Neural cell (in vitro differentiated cells): ENCODE data around the gene SOCS4. TPM values are rescaled to one million over a fixed set of nuclear protein-coding genes. Genes with fewer than 3 reads are reported as not detected.

Experiments used
- H2AFZ ChIP-seq: fragments of 200-600, 300-800 bp; sonication (generic), shearing (Covaris generic); 2 replicates; pipeline ENCODE4 v1.6.0; 2014; ENCODE audit warnings: low read depth, mild to moderate bottlenecking, antibody characterized with exemption, low read length, moderate library complexity
- H3F3A ChIP-seq: fragments of 200-600 bp; shearing (Covaris generic); 2 replicates; pipeline ENCODE4 v1.6.1; 2016; ENCODE audit warnings: mild to moderate bottlenecking, moderate library complexity, mixed read lengths, antibody characterized with exemption, low read length; ENCODE audit not compliant: insufficient read depth, poor library complexity, severe bottlenecking
- H3K27ac ChIP-seq: fragments of 200-600, 300-800 bp; sonication (generic), shearing (Covaris generic); 2 replicates; pipeline ENCODE4 v1.5.1; 2014; ENCODE audit warnings: mild to moderate bottlenecking, low read length, moderate library complexity
- H3K27me3 ChIP-seq: fragments of 300-800, 200-600 bp; sonication (generic), shearing (Covaris generic); 2 replicates; pipeline ENCODE4 v1.6.0; 2014; ENCODE audit warnings: mild to moderate bottlenecking, low read depth, low read length, moderate library complexity; ENCODE audit not compliant: insufficient read depth
- H3K36me3 ChIP-seq: fragments of 300-800, 200-600 bp; sonication (generic), shearing (Covaris generic); 2 replicates; pipeline ENCODE4 v1.5.1; 2014; ENCODE audit warnings: mild to moderate bottlenecking, antibody characterized with exemption, low read length, moderate library complexity; ENCODE audit not compliant: insufficient read depth
- H3K4me2 ChIP-seq: fragments of 300-800, 200-600 bp; sonication (generic), shearing (Covaris generic); 2 replicates; pipeline ENCODE4 v1.6.0; 2014; ENCODE audit warnings: mild to moderate bottlenecking, low read length
- H3K4me3 ChIP-seq: fragments of 300-800, 200-600 bp; sonication (generic), shearing (Covaris generic); 2 replicates; pipeline ENCODE4 v1.5.1; 2014; ENCODE audit warnings: mild to moderate bottlenecking, low read length, moderate library complexity
- H3K79me2 ChIP-seq: fragments of 200-600 bp; shearing (Covaris generic); replicated peaks from 2 replicates; pipeline ENCODE4 v1.6.0; 2014; ENCODE audit warnings: mild to moderate bottlenecking, low read length, moderate library complexity; ENCODE audit not compliant: insufficient read depth
- H3K9ac ChIP-seq: fragments of 300-800, 200-600 bp; sonication (generic), shearing (Covaris generic); 2 replicates; pipeline ENCODE4 v1.6.1; 2016; ENCODE audit warnings: mild to moderate bottlenecking, low read length, mixed read lengths
- H3K9me2 ChIP-seq: fragments of 200-600 bp; shearing (Covaris generic); 2 replicates; pipeline ENCODE4 v1.6.1; 2016; ENCODE audit warnings: mild to moderate bottlenecking, low read length, mixed read lengths; ENCODE audit not compliant: insufficient read depth
- H3K9me3 ChIP-seq: fragments of 200-600, 300-800 bp; sonication (generic), shearing (Covaris generic); 2 replicates; pipeline ENCODE4 v1.6.1; 2016; ENCODE audit warnings: mild to moderate bottlenecking, mixed run types, low read length, moderate library complexity, mixed read lengths
- H4K20me1 ChIP-seq: fragments of 200-600 bp; shearing (Covaris generic); 2 replicates; pipeline ENCODE4 v1.6.1; 2016; ENCODE audit warnings: mild to moderate bottlenecking, mixed run types; ENCODE audit not compliant: insufficient read depth
- EP300 ChIP-seq: fragments of 450-650 bp; conservative IDR thresholded peaks from 2 replicates; pipeline ENCODE4 v1.6.1; 2014; ENCODE audit warnings: antibody characterized with exemption, mild to moderate bottlenecking, moderate library complexity; ENCODE audit not compliant: poor library complexity, severe bottlenecking
- EZH2 ChIP-seq: fragments of 200-600, 300-800 bp; shearing (Covaris generic), sonication (generic); IDR thresholded peaks from 2 replicates; pipeline ENCODE4 v1.6.1; 2014; ENCODE audit warnings: antibody characterized with exemption, low read length, borderline replicate concordance, mild to moderate bottlenecking; ENCODE audit not compliant: insufficient read depth, poor library complexity, severe bottlenecking
- MXI1 ChIP-seq: fragments of 450-650 bp; conservative IDR thresholded peaks from 2 replicates; pipeline ENCODE4 v1.6.1; 2014; ENCODE audit warnings: antibody characterized with exemption, mild to moderate bottlenecking; ENCODE audit not compliant: poor library complexity, severe bottlenecking
- POLR2AphosphoS5 ChIP-seq: IDR thresholded peaks from 2 replicates; pipeline ENCODE4 v1.6.1; 2012
- RAD21 ChIP-seq: fragments of 450-650 bp; conservative IDR thresholded peaks from 2 replicates; pipeline ENCODE4 v1.6.1; 2014; ENCODE audit warnings: antibody characterized with exemption, mild to moderate bottlenecking, moderate library complexity
- SMC3 ChIP-seq: fragments of 450-650 bp; conservative IDR thresholded peaks from 2 replicates; pipeline ENCODE4 v1.6.1; 2014; ENCODE audit warnings: antibody characterized with exemption, mild to moderate bottlenecking, moderate library complexity; ENCODE audit not compliant: poor library complexity
- TAF1 ChIP-seq: IDR thresholded peaks from 2 replicates; pipeline ENCODE4 v1.6.1; 2012; ENCODE audit warnings: low read depth
- polyA plus RNA-seq: library from polyadenylated mRNA; depleted of rRNA; stranded (reverse); fragments of >200 nt; gene quantifications from 2 replicates; pipeline ENCODE4 v1.2.3, GENCODE V29; 2014
- TF ChIP-seq, protein P1 (sequence below): IDR thresholded peaks from 2 replicates; pipeline ENCODE4 v1.6.1; 2012; ENCODE audit warnings: borderline replicate concordance
- TF ChIP-seq, protein P2 (sequence below): fragments of 450-650 bp; IDR thresholded peaks from 2 replicates; pipeline ENCODE4 v1.5.1; 2014; ENCODE audit warnings: antibody characterized with exemption, mild to moderate bottlenecking, moderate library complexity; ENCODE audit not compliant: poor library complexity, severe bottlenecking

The SOCS4 gene
- polyA plus RNA-seq, 1 donor from 2014 or later = 27.3 TPM

- TF ChIP-seq TAF1 (no peak), POLR2AphosphoS5 (no peak), EZH2 (no peak), EP300 (no peak), SMC3 (no peak), MXI1 (no peak), RAD21 (no peak)
- TF ChIP-seq, protein P1, sequence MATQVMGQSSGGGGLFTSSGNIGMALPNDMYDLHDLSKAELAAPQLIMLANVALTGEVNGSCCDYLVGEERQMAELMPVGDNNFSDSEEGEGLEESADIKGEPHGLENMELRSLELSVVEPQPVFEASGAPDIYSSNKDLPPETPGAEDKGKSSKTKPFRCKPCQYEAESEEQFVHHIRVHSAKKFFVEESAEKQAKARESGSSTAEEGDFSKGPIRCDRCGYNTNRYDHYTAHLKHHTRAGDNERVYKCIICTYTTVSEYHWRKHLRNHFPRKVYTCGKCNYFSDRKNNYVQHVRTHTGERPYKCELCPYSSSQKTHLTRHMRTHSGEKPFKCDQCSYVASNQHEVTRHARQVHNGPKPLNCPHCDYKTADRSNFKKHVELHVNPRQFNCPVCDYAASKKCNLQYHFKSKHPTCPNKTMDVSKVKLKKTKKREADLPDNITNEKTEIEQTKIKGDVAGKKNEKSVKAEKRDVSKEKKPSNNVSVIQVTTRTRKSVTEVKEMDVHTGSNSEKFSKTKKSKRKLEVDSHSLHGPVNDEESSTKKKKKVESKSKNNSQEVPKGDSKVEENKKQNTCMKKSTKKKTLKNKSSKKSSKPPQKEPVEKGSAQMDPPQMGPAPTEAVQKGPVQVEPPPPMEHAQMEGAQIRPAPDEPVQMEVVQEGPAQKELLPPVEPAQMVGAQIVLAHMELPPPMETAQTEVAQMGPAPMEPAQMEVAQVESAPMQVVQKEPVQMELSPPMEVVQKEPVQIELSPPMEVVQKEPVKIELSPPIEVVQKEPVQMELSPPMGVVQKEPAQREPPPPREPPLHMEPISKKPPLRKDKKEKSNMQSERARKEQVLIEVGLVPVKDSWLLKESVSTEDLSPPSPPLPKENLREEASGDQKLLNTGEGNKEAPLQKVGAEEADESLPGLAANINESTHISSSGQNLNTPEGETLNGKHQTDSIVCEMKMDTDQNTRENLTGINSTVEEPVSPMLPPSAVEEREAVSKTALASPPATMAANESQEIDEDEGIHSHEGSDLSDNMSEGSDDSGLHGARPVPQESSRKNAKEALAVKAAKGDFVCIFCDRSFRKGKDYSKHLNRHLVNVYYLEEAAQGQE = no peak
- TF ChIP-seq, protein P2, sequence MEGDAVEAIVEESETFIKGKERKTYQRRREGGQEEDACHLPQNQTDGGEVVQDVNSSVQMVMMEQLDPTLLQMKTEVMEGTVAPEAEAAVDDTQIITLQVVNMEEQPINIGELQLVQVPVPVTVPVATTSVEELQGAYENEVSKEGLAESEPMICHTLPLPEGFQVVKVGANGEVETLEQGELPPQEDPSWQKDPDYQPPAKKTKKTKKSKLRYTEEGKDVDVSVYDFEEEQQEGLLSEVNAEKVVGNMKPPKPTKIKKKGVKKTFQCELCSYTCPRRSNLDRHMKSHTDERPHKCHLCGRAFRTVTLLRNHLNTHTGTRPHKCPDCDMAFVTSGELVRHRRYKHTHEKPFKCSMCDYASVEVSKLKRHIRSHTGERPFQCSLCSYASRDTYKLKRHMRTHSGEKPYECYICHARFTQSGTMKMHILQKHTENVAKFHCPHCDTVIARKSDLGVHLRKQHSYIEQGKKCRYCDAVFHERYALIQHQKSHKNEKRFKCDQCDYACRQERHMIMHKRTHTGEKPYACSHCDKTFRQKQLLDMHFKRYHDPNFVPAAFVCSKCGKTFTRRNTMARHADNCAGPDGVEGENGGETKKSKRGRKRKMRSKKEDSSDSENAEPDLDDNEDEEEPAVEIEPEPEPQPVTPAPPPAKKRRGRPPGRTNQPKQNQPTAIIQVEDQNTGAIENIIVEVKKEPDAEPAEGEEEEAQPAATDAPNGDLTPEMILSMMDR = no peak
- H3K9me2 ChIP-seq = no peaks in the 10 kb centered on the region
- no peaks in the 10 kb centered on the region for H3F3A ChIP-seq
- H3K36me3 ChIP-seq = no peaks in the 10 kb centered on the region
- no peak overlapping the region for H2AFZ ChIP-seq
- H3K79me2 ChIP-seq = no peaks in the 10 kb centered on the region
- H3K27ac ChIP-seq = no peak overlapping the region
- H3K27me3 ChIP-seq = no peaks in the 10 kb centered on the region
- H3K9me3 ChIP-seq = no peaks in the 10 kb centered on the region
- no peak overlapping the region for H3K4me3 ChIP-seq
- H4K20me1 ChIP-seq = no peaks in the 10 kb centered on the region
- H3K9ac ChIP-seq = no peak overlapping the region
- H3K4me2 ChIP-seq = no peak overlapping the region
Measured at GRCh38 chr14:55088356-55088755, 61.3 kb downstream of the SOCS4 start.

GRCh38 chr14:55092341-55092740 lies 65.3 kb downstream of the SOCS4 start:
- Histone ChIP-seq H3K9ac (no peak overlapping the region), H3K4me3 (no peak overlapping the region), H2AFZ (no peak overlapping the region), H3K79me2 (no peaks in the 10 kb centered on the region), H4K20me1 (no peaks in the 10 kb centered on the region), H3K27ac (no peak overlapping the region), H3F3A (no peaks in the 10 kb centered on the region), H3K27me3 (no peaks in the 10 kb centered on the region), H3K9me3 (no peaks in the 10 kb centered on the region), H3K36me3 (no peaks in the 10 kb centered on the region), H3K9me2 (no peaks in the 10 kb centered on the region), H3K4me2 (no peak overlapping the region)
- no peak for TF ChIP-seq EP300
- TF ChIP-seq, protein P1 = no peak
- TF ChIP-seq MXI1 = no peak
- no peak for TF ChIP-seq SMC3
- no peak for TF ChIP-seq RAD21
- no peak for TF ChIP-seq TAF1
- no peak for TF ChIP-seq POLR2AphosphoS5
- no peak for TF ChIP-seq EZH2
- TF ChIP-seq, protein P2 = no peak
